HG02938 (cell line): ENCODE results near the gene FRMD5.
"Not testable (repeated sequence)": the region's sequence is repeated elsewhere in the genome, so short reads cannot be mapped to it uniquely, and the experiment has no call there.

Experiments
- ATAC-seq: cut with Tn5 transposase; IDR thresholded peaks from one replicate; pipeline ENCODE4 v1.9.1; 2021; ENCODE audit warnings: mild to moderate bottlenecking, moderate library complexity; ENCODE audit not compliant: unreplicated experiment

FRMD5 gene

GRCh38 chr15:44195151-44195740 lies at the start of gene FRMD5:
Gene FRMD5, minus strand, starts transcription at chr15:44195271.
- ATAC-seq: peak; percentile 98

- no peak for ATAC-seq
Observed at GRCh38 chr15:44243829-44244228, 48.8 kb upstream of the FRMD5 start.

GRCh38 chr15:44243141-44243540 lies 48.1 kb upstream of the FRMD5 start:
- ATAC-seq: no peak

- no peak for ATAC-seq
Observed at GRCh38 chr15:44231842-44232241, 36.8 kb upstream of the FRMD5 start.

GRCh38 chr15:44229301-44229700 lies 34.2 kb upstream of the FRMD5 start:
- not testable (repeated sequence) for ATAC-seq

GRCh38 chr15:44227584-44227983 lies 32.5 kb upstream of the FRMD5 start:
- no peak for ATAC-seq

- not testable (repeated sequence) for ATAC-seq
Observed at GRCh38 chr15:44227001-44227400, 31.9 kb upstream of the FRMD5 start.

GRCh38 chr15:44222478-44222877 lies 27.4 kb upstream of the FRMD5 start:
- no peak for ATAC-seq

- ATAC-seq: no peak
Observed at GRCh38 chr15:44219073-44219472, 24.0 kb upstream of the FRMD5 start.

GRCh38 chr15:44216958-44217357 lies 21.9 kb upstream of the FRMD5 start:
- ATAC-seq: no peak

- no peak for ATAC-seq
Observed at GRCh38 chr15:44215594-44215993, 20.5 kb upstream of the FRMD5 start.

GRCh38 chr15:44208956-44209355 lies 13.9 kb upstream of the FRMD5 start:
- ATAC-seq: no peak

GRCh38 chr15:44207643-44208042 lies 12.6 kb upstream of the FRMD5 start:
- no peak for ATAC-seq

- ATAC-seq: no peak
Observed at GRCh38 chr15:44199393-44199792, 4.3 kb upstream of the FRMD5 start.

GRCh38 chr15:44194323-44195150 lies 534 bp downstream of the FRMD5 start:
- peak; percentile 30 for ATAC-seq

- ATAC-seq: no peak
Observed at GRCh38 chr15:44193651-44194322, 1.3 kb downstream of the FRMD5 start.

GRCh38 chr15:44188795-44189194 lies 6.3 kb downstream of the FRMD5 start:
- no peak for ATAC-seq

- ATAC-seq: no peak
Observed at GRCh38 chr15:44186705-44187104, 8.4 kb downstream of the FRMD5 start.

GRCh38 chr15:44183363-44183762 lies 11.7 kb downstream of the FRMD5 start:
- ATAC-seq: no peak

- ATAC-seq: no peak
Observed at GRCh38 chr15:44181410-44181809, 13.7 kb downstream of the FRMD5 start.

- no peak for ATAC-seq
Observed at GRCh38 chr15:44177139-44177538, 17.9 kb downstream of the FRMD5 start.

GRCh38 chr15:44173813-44174212 lies 21.3 kb downstream of the FRMD5 start:
- no peak for ATAC-seq
